K562 (cell line): ENCODE results near the gene KIF17. TPM values are rescaled to one million over a fixed set of nuclear protein-coding genes. Genes with fewer than 3 reads are reported as not detected.
A peak's percentile ranks its signal among the peaks of the same experiment; 100 is the strongest.

Experiments used
- CCNT2 ChIP-seq: IDR thresholded peaks from 2 replicates; pipeline ENCODE4 v1.6.1; 2011; ENCODE audit warnings: borderline replicate concordance, low read depth, mild to moderate bottlenecking, moderate library complexity, mixed read lengths, low read length; ENCODE audit not compliant: insufficient read length; ENCODE audit errors: extremely low read depth
- CREM ChIP-seq: IDR thresholded peaks from 2 replicates; pipeline ENCODE4 v1.6.1; 2014; ENCODE audit warnings: antibody characterized with exemption, low read depth
- MTA1 ChIP-seq: fragments of 450-650 bp; IDR thresholded peaks from 2 replicates; pipeline ENCODE4 v1.6.1; 2017; ENCODE audit warnings: borderline replicate concordance
- NR1H2 ChIP-seq: sonication (generic); formaldehyde crosslinking; IDR thresholded peaks from 2 replicates; pipeline ENCODE4 v1.4.0; 2020; ENCODE audit warnings: mild to moderate bottlenecking, missing genetic modification reagents
- RBBP5 ChIP-seq: fragments of 200-600 bp; sonication (generic); IDR thresholded peaks from 2 replicates; pipeline ENCODE4 v1.6.1; 2012; ENCODE audit warnings: borderline replicate concordance, mild to moderate bottlenecking, low read length, control low read depth, inconsistent platforms; ENCODE audit not compliant: insufficient read depth, poor library complexity, severe bottlenecking
- RBM22 ChIP-seq: fragments of 200-400 bp; formaldehyde crosslinking; IDR thresholded peaks from 2 replicates; pipeline ENCODE4 v1.6.1; 2018; ENCODE audit warnings: low read length, low read depth; ENCODE audit not compliant: poor library complexity, severe bottlenecking
- RHOXF2B ChIP-seq: fragments of 250-450 bp; sonication (Bioruptor Pico); conservative IDR thresholded peaks from 2 replicates; pipeline ENCODE4 v1.5.1; 2021
- TEAD2 ChIP-seq: fragments of 450-650 bp; IDR thresholded peaks from 2 replicates; pipeline ENCODE4 v1.6.1; 2016; ENCODE audit warnings: missing genetic modification characterization, control low read depth, missing compliant biosample characterization
- ZBTB8A ChIP-seq: fragments of 450-650 bp; IDR thresholded peaks from 2 replicates; pipeline ENCODE4 v1.6.1; 2018; ENCODE audit warnings: mild to moderate bottlenecking, moderate library complexity; ENCODE audit not compliant: partially characterized antibody
- polyA plus RNA-seq, 8 experiments: library from polyadenylated mRNA; depleted of rRNA in 4 of 8; stranded (reverse) in 5 of 8; unstranded in 3 of 8; fragments of >200 nt; fragmentation: Nextera tagmentation in 2 of 8; fragmentation: Illumina TruSeq in 1 of 8; extraction: Ambion mirVana in 2 of 8; extraction: Trizol in 1 of 8; gene quantifications; 2 replicates each; pipeline versions ENCODE4 v1.2.1 to v1.2.3, GENCODE V29; 2011 to 2014; ENCODE audit warnings: inconsistent platforms in 1 of 8, missing spikeins in 1 of 8
- total RNA-seq, 7 experiments: library from RNA; depleted of rRNA in 6 of 7; stranded (reverse); fragments of >200 nt in 6 of 7; fragmentation: Illumina TruSeq in 2 of 7; extraction: Trizol in 2 of 7; gene quantifications; 2 replicates each; pipeline versions ENCODE4 v1.2.1 to v1.2.3, GENCODE V29; 2011 to 2021; ENCODE audit warnings: low replicate concordance in 1 of 7
- TF ChIP-seq, protein P1 (sequence below): sonication (generic); formaldehyde crosslinking; IDR thresholded peaks from 2 replicates; pipeline ENCODE4 v1.8.0; 2022; ENCODE audit warnings: missing genetic modification reagents, mild to moderate bottlenecking, moderate library complexity, borderline replicate concordance
- TF ChIP-seq, protein P2 (sequence below): conservative IDR thresholded peaks from 2 replicates; pipeline ENCODE4 v1.6.1; 2011; ENCODE audit warnings: low read depth, mild to moderate bottlenecking, low read length; ENCODE audit not compliant: control insufficient read depth
- TF ChIP-seq, protein P3 (sequence below): sonication (generic); formaldehyde crosslinking; IDR thresholded peaks from 2 replicates; pipeline ENCODE4 v1.8.0; 2022; ENCODE audit warnings: mild to moderate bottlenecking, missing genetic modification reagents, borderline replicate concordance
- TF ChIP-seq, protein P4 (sequence below), 2 experiments: fragments of 450-650 bp in 1 of 2; sonication (generic) in 1 of 2; formaldehyde crosslinking; conservative IDR thresholded peaks; 2 replicates each; pipeline versions ENCODE4 v1.4.0 to v1.8.1; 2020 to 2022; ENCODE audit warnings: mild to moderate bottlenecking in 1 of 2, missing genetic modification reagents in 1 of 2
- TF ChIP-seq, protein P5 (sequence below): fragments of 250-450 bp; sonication (Bioruptor Pico); IDR thresholded peaks from 2 replicates; pipeline ENCODE4 v1.5.1; 2021; ENCODE audit warnings: mild to moderate bottlenecking
- TF ChIP-seq, protein P6 (sequence below): fragments of 250-450 bp; sonication (Bioruptor Pico); IDR thresholded peaks from 2 replicates; pipeline ENCODE4 v1.5.0; 2021; ENCODE audit warnings: mild to moderate bottlenecking, moderate library complexity

KIF17 gene
- total and polyA plus RNA-seq, 9 of the 15 experiments (the other 6 are each of a cell fraction or from before 2014, with no cell fraction given): 0.04 to 0.47 (median 0.18) TPM; not detected in 5

DNA sequence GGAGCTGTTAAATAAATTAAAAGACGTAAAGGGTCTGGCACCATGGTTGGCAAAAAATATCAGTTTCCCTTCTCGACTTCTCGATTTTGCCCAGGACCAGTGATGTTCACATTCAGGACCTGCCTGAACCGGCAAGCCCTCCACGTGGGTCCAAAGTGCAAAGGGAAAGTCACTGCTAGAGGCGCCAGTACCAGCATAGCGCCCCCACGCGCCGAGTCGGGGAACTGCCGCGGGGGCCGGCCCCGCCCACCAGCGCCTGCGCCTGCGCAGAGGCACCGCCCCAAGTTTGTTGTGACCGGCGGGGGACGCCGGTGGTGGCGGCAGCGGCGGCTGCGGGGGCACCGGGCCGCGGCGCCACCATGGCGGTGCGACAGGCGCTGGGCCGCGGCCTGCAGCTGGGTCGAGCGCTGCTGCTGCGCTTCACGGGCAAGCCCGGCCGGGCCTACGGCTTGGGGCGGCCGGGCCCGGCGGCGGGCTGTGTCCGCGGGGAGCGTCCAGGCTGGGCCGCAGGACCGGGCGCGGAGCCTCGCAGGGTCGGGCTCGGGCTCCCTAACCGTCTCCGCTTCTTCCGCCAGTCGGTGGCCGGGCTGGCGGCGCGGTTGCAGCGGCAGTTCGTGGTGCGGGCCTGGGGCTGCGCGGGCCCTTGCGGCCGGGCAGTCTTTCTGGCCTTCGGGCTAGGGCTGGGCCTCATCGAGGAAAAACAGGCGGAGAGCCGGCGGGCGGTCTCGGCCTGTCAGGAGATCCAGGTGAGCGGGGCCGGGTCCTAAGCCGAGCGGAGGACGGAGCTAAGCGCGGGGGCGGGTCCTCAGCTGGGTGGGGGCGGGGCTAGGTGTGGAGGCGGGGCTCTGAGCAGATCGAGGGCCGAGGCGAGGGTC is 84.4 kb downstream of the KIF17 start, which contains the start of gene PINK1 (continued):
- no peak for TF ChIP-seq RHOXF2B (CRISPR knock-in tag)
- TF ChIP-seq, protein P1, sequence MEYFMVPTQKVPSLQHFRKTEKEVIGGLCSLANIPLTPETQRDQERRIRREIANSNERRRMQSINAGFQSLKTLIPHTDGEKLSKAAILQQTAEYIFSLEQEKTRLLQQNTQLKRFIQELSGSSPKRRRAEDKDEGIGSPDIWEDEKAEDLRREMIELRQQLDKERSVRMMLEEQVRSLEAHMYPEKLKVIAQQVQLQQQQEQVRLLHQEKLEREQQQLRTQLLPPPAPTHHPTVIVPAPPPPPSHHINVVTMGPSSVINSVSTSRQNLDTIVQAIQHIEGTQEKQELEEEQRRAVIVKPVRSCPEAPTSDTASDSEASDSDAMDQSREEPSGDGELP (CRISPR knock-in tag): peak; percentile 75
- no peak for TF ChIP-seq TEAD2
- TF ChIP-seq, protein P2, sequence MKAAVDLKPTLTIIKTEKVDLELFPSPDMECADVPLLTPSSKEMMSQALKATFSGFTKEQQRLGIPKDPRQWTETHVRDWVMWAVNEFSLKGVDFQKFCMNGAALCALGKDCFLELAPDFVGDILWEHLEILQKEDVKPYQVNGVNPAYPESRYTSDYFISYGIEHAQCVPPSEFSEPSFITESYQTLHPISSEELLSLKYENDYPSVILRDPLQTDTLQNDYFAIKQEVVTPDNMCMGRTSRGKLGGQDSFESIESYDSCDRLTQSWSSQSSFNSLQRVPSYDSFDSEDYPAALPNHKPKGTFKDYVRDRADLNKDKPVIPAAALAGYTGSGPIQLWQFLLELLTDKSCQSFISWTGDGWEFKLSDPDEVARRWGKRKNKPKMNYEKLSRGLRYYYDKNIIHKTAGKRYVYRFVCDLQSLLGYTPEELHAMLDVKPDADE: peak; percentile 25; the same call in 1 of the 2 replicates
- TF ChIP-seq CCNT2: peak; percentile 73
- TF ChIP-seq RBBP5: peak; percentile 80
- peak; percentile 69; the same call in 1 of the 2 replicates for TF ChIP-seq CREM
- TF ChIP-seq ZBTB8A: no peak
- TF ChIP-seq NR1H2 (CRISPR knock-in tag): no peak
- no peak for TF ChIP-seq MTA1
- TF ChIP-seq, protein P3, sequence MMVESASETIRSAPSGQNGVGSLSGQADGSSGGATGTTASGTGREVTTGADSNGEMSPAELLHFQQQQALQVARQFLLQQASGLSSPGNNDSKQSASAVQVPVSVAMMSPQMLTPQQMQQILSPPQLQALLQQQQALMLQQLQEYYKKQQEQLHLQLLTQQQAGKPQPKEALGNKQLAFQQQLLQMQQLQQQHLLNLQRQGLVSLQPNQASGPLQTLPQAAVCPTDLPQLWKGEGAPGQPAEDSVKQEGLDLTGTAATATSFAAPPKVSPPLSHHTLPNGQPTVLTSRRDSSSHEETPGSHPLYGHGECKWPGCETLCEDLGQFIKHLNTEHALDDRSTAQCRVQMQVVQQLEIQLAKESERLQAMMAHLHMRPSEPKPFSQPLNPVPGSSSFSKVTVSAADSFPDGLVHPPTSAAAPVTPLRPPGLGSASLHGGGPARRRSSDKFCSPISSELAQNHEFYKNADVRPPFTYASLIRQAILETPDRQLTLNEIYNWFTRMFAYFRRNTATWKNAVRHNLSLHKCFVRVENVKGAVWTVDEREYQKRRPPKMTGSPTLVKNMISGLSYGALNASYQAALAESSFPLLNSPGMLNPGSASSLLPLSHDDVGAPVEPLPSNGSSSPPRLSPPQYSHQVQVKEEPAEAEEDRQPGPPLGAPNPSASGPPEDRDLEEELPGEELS (CRISPR knock-in tag): no peak
- TF ChIP-seq, protein P4, sequence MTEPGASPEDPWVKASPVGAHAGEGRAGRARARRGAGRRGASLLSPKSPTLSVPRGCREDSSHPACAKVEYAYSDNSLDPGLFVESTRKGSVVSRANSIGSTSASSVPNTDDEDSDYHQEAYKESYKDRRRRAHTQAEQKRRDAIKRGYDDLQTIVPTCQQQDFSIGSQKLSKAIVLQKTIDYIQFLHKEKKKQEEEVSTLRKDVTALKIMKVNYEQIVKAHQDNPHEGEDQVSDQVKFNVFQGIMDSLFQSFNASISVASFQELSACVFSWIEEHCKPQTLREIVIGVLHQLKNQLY (CRISPR knock-in tag; conservative IDR thresholded peaks at IDR 0.05): no peak
- TF ChIP-seq, protein P5, sequence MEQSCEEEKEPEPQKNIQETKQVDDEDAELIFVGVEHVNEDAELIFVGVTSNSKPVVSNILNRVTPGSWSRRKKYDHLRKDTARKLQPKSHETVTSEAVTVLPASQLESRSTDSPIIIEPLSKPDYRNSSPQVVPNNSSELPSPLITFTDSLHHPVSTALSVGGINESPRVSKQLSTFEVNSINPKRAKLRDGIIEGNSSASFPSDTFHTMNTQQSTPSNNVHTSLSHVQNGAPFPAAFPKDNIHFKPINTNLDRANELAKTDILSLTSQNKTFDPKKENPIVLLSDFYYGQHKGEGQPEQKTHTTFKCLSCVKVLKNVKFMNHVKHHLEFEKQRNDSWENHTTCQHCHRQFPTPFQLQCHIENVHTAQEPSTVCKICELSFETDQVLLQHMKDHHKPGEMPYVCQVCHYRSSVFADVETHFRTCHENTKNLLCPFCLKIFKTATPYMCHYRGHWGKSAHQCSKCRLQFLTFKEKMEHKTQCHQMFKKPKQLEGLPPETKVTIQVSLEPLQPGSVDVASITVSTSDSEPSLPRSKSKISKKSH (CRISPR knock-in tag): no peak
- no peak for TF ChIP-seq RBM22
- TF ChIP-seq, protein P6, sequence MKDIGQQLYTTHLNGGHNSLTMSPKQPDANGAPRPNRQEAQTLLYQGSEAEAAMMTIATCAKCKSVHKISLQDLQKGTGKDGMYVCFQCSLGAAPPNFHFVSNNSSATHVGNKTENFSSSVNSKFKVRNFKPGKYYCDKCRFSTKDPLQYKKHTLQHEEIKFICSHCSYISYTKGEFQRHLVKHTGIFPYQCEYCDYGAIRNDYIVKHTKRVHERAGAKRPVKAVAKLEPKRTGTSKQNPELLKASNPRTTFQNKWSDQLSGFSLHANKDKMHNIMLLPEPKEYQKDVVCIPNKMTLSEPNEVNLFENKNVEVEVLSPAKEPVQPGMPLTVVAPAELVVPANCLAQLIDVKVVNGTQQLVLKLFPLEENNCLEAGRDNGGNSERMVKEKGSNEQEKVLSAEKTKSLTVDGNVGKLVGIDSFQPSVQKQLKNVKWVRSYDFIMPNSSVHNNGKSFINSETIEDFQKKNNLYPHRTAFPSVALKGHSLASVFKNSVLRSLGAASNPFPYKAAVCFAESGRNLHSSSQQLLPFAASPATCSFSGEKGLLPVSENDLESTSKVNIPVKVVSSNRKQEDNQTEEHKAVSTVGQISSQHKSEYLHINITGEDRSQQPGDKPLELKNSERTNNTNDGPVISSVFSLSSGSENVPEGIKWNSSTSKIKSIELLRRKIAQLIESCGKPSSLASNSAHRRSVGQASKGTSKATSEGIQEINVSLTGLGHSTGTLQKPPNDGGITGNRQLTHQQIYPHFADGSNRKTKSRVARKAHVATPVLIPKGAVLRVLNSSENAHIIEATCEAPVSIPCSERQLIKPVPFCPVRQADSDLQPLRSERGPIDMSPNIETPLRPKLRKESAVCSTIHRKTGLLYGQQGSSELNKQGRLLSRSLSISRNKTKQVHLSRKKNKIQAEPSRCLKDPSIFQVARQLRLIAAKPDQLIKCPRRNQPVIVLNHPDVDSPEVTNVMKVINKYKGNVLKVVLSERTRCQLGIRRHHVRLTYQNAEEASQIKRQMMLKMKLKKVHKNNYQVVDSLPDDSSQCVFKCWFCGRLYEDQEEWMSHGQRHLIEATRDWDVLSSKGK: no peak
